A204.1 (cell line): ENCODE data around the gene MBOAT7.
"Not testable (repeated sequence)": the region's sequence is repeated elsewhere in the genome, so short reads cannot be mapped to it uniquely, and the experiment has no call there.

ENCODE experiments used
- FAIRE-seq: peaks from 2 replicates; lab custom pipeline; 2012; peaks lifted over from hg19 to GRCh38; lab: Jason Lieb, UNC

The MBOAT7 gene

GRCh38 chr19:54189145-54189734 is at the start of gene MBOAT7:
MBOAT7 (minus strand) TSS chr19:54189580; CDS start chr19:54188508, 1,072 bp downstream.
- no peak for FAIRE-seq

- no peak for FAIRE-seq
These were observed 44.6 kb upstream of the MBOAT7 start for GRCh38 chr19:54233941-54234340.

- no peak for FAIRE-seq
These were observed 41.9 kb upstream of the MBOAT7 start for GRCh38 chr19:54231077-54231931.

- no peak for FAIRE-seq
These were observed 40.7 kb upstream of the MBOAT7 start for GRCh38 chr19:54230031-54230430.

GRCh38 chr19:54229146-54229545 is 39.8 kb upstream of the MBOAT7 start:
- FAIRE-seq: no peak

- FAIRE-seq: not testable (repeated sequence)
These were observed 35.2 kb upstream of the MBOAT7 start for GRCh38 chr19:54224619-54225018.

GRCh38 chr19:54223937-54224281 is 34.5 kb upstream of the MBOAT7 start:
- FAIRE-seq: not testable (repeated sequence)

- FAIRE-seq: not testable (repeated sequence)
These were observed 34.0 kb upstream of the MBOAT7 start for GRCh38 chr19:54223277-54223936.

- not testable (repeated sequence) for FAIRE-seq
These were observed 33.3 kb upstream of the MBOAT7 start, which contains the start of gene LILRB3 for GRCh38 chr19:54222474-54223276. LILRB3 (minus strand) TSS chr19:54223007; CDS start chr19:54222976, 31 bp downstream.

- FAIRE-seq: not testable (repeated sequence)
These were observed 32.6 kb upstream of the MBOAT7 start for GRCh38 chr19:54221947-54222346.

- FAIRE-seq: not testable (repeated sequence)
These were observed 30.3 kb upstream of the MBOAT7 start for GRCh38 chr19:54219702-54220101.

- no peak for FAIRE-seq
These were observed 29.7 kb upstream of the MBOAT7 start for GRCh38 chr19:54218960-54219661.

GRCh38 chr19:54218259-54218658 is 28.9 kb upstream of the MBOAT7 start:
- FAIRE-seq: no peak

GRCh38 chr19:54217517-54218247 is 28.3 kb upstream of the MBOAT7 start:
- not testable (repeated sequence) for FAIRE-seq

GRCh38 chr19:54216869-54217268 is 27.5 kb upstream of the MBOAT7 start:
- no peak for FAIRE-seq

- FAIRE-seq: not testable (repeated sequence)
These were observed 25.4 kb upstream of the MBOAT7 start for GRCh38 chr19:54214734-54215133.

- FAIRE-seq: not testable (repeated sequence)
These were observed 24.8 kb upstream of the MBOAT7 start for GRCh38 chr19:54214217-54214616.

GRCh38 chr19:54211235-54211634 is 21.9 kb upstream of the MBOAT7 start:
- FAIRE-seq: no peak

GRCh38 chr19:54209811-54210494 is 20.6 kb upstream of the MBOAT7 start:
- no peak for FAIRE-seq
